ENCODE measurements around the gene TIGAR. TPM values are rescaled to one million over a fixed set of nuclear protein-coding genes. Genes with fewer than 3 reads are reported as not detected.

TIGAR gene
- polyA plus RNA-seq, 3 donors, result 4.9 to 8.3 (median 7.4) TPM

DNA sequence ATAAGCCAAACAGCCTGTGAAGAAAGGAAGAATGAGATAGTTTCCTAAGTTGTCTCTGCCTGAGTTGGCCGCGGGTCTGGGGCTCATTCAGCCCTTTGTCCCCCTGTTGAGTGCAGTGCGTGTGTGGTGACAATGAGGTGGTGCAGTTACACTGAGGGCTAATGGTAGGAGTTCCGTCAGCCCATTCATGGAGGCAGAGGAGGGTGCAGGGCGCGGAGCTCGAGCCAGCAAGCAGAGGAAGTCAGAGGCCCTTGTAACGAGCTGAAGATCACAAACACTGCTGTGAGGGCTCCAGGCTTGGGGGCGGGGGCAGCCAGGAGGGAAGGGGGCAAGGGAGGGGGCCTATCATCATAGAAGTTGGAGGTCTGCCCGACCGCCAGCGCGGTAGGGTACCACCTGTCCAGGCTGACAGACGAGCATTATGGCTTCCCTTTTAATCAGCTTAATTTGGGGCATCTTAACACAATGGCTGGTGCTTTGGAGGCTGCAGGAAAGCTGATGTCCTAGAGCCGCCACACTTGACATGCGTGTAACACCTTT is 27.0 kb upstream of the TIGAR start:
- DNase-seq (ENCODE audit: extremely low read depth in 1 of 11, low read depth in 9 of 11, low spot score in 4 of 11), result no peak

DNA sequence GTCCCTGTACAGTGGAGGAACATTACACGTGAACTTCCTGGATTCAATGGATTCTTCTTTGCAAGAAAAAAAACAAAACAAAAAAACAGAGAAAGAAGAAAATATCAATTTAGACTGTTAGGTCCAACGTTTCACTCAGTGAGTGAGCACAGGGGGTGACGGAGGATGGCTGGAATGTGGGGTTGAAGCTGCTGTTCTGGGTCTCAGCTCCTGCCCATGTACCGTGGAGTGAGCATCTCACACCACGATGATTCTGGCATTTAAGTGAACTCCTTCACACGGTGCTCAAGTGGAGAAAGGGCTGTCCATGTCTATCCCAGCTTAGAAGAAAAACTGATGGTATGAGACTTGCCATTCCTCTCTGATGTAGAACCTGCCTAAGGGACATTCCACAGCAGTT is 24.3 kb upstream of the TIGAR start:
- no peak for DNase-seq (ENCODE audit: extremely low read depth in 1 of 11, low read depth in 9 of 11, low spot score in 4 of 11)

DNA sequence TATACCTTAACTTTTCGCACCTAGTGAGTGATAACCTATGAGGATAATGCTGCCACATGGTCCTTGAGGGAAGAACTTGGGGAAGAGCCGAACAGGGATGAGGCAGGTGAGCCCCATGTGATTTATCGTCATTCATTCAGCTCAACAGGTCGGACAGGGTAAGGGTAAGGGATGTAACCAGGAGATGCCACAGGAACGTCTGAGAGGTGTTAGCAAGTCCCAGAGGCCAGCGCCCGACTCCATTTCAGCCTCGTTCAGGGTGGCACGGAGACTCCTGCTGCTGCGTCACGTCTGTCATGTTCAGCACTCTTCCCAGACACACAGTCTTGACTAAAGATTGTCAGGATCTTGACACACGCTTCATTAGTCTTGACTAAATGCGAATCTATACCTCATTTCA is 23.4 kb upstream of the TIGAR start:
- DNase-seq (ENCODE audit: extremely low read depth in 1 of 11, low read depth in 9 of 11, low spot score in 4 of 11), result no peak

DNA sequence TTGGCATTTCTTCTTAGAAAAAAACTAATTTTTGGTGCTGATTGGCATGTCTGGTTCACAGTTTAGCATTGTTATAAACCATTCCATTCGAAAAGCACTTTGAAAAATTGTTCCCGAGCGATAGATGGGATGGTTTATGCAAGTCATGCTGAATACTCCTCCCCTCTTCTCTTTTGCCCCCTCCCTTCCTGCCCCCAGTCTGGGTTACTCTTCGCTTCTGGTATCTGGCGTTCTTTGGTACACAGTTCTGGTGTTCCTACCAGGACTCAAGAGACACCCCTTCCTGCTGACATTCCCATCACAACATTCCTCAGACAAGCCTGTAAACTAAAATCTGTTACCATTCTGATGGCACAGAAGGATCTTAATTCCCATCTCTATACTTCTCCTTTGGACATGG is 20.1 kb upstream of the TIGAR start:
- DNase-seq (ENCODE audit: extremely low read depth in 1 of 11, low read depth in 9 of 11, low spot score in 4 of 11), result no peak

DNA sequence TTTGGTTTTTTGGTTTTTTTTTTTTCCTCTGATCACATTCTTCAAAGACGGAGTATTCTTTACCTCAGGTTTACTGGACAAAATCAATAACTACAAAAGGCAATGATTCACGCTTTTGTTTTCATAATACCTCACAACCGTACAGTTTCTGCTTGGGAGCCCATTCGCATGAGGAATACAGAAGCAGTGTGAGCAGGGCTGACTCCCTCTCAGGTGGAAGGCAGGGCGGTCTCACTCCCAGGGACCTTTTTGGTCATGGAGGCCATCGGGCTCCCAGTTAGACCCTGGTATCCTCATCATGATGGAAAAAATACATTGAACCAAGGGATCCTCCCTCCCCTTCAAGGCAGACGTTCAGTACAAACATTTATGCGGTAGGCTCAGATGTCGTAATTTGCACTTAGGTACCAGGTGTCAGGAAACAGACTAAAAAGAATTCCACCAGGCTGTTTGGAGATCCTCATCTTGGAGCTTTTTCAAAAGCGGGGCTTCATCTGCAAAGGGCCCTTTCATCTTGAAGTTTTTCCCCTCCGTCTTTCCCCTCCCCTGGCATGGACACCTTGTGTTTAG is 19.0 kb upstream of the TIGAR start:
- no peak for DNase-seq (ENCODE audit: extremely low read depth in 1 of 11, low read depth in 9 of 11, low spot score in 4 of 11)

DNA sequence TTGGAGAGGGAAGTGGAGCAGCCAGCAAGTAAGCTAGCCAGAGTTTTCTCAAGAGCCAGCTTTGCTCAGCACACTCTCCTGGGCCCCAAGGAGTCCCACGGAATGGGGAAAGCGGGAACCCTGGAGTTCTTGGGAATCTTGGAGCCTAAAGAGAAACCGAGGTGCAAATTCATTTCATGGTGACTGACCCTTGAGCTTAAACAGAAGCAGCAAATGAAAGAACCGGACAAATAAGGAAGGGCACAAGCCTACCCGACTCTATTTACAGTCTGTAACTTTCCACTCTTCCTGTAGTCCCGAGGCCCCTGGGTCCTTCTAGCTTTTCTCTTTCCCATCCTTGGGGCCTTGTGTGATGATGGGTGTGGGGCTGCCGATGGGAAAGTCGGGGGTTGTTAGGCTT is 18.1 kb upstream of the TIGAR start:
- DNase-seq (ENCODE audit: extremely low read depth in 1 of 11, low read depth in 9 of 11, low spot score in 4 of 11), result no peak

DNA sequence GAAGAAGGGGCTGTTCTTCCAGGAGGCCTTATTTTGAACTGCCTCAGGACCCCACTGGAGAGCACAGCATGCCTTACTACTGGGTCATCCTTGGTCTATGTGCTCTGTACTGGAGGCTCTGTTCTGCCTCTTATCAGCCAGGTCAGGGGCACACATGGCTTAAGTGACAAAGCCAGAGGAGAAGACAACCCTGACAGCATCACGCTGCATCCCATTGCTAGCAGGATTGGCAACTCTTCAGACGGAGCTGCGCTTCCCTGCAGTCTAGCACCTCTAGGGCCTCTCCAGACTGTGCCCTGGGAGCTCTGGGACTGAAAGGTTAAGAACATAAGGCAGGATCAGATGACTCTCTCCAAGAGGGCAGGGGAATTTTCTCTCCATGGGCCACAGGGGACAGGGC is 17.3 kb upstream of the TIGAR start:
- no peak for DNase-seq (ENCODE audit: extremely low read depth in 1 of 11, low read depth in 9 of 11, low spot score in 4 of 11)

DNA sequence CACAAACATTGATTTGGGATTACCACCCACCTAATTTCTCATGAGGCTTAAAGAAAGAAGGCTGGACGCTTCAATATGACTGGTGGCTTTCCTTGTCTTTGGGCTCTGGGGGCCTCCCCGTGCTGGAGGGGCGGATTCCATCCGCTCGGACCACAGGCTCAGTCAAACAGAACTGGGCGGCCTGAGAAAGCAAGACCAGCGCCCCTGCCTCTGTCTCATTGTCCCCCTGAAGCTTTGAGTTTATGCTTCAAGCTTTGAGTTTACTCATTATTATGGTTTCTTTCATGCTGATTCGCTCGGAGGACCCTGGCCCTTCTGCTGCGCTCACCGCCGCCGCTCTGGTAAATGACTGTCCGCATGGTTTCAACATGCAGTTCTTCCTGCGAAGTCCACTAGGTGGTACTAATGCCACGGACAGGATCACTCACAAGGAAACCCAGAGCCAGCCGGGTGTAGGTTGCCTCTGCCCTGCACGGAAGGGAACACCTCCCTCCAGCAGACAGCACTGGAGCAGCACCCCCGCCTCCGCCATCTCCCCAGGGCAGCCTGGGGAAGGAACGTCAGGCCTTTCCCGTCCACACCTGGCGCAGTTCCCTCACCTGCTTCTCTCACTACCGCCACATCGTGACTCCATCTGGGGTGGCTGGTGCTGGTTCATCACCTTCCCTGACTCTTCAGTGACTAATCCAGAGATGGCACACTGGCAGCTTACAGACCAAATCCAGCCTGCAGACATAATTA is 13.2 kb upstream of the TIGAR start:
- peak; percentile 54 to 84 (median 73) for DNase-seq (ENCODE audit: extremely low read depth in 1 of 11, low read depth in 9 of 11, low spot score in 4 of 11)

DNA sequence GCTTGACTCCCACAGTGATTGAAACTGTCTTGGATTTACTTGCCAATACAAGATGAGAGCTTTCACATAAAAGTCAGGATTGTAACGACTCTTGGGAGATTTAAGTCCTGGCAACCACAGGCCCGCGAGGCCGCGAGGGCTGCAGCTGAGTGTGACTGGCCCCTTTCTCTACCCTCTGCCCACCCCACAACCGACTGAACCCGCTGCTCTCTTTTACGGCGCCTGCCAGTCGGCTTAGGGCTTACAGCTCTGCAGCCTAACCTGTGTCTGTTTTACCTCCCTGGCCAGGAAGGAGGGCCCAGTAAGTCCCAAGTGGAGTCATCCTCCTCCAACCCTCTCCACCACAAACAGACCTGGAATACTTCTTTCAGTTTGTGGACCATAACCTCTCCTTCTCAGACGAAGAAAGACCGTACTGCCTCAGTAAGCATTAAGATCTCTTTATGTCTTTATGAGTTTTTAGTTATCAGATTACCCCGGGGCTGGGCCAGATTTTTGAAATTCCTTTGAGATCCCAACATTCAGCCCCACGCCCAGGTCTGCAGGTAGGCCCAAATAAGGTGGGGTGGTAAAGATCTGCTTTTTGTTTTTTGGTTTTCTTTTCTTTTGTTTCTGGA is 12.6 kb upstream of the TIGAR start:
- DNase-seq (ENCODE audit: extremely low read depth in 1 of 11, low read depth in 9 of 11, low spot score in 4 of 11), result peak in 1 of 11 donors; percentile 13

DNA sequence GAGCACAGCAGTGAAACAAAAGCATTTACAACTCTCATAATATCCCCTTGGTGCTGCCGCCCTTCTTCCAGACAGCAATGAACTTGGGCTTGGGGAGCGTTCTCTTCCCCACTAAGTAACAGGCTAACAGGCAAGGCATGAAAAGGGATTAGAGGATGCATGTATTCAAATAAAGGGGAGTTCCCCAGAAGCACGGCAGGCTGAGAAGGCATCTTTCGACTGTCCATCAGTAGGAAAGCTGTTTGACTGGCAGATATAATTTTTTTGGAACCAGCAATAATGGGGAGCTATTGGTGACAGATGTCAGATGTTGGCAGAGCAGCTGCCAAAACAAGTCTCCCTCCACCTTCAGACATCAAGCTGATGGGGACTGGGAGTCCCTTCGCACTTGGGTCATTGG is 9.2 kb upstream of the TIGAR start:
- no peak for DNase-seq (ENCODE audit: extremely low read depth in 1 of 11, low read depth in 9 of 11, low spot score in 4 of 11)

DNA sequence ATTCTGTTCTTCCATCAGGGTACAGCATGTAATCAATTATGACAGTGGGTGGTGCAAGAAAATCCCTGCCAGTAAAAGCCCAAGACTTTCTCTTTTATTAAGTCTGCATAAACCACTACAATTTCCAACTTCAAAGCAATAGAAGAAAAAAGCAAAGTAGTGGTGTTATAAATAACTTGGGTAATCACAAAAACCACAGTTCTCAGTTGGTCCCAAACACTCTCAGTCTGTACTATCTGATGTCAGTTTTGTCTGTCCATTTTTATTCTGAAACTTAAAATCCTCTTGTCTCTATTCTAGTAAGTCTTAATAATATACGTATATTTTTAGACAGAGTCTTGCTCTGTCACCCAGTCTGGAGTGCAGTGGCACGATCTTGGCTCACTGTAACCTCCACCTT is 8.8 kb upstream of the TIGAR start:
- DNase-seq (ENCODE audit: extremely low read depth in 1 of 11, low read depth in 9 of 11, low spot score in 4 of 11), result no peak

DNA sequence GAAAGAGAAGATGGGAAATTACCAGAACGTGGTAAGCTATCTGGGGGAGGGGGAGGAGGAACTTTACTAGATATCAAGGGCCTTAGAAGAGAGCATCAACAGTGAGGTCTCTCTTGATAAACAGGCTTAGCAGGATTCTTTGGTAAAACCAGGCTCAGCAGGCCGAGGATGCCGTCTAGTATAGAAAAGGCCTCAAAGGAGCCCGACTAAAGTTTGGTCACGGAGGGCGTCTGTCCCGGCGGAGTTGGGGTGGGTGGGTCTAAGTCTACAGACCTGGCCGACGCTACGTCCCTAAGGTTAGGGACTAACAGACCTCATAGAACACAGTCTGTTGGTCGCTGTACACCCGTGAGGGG is 538 bp upstream of the TIGAR start:
- DNase-seq (ENCODE audit: extremely low read depth in 1 of 11, low read depth in 9 of 11, low spot score in 4 of 11), result peak in 1 of 11 donors; percentile 22

DNA sequence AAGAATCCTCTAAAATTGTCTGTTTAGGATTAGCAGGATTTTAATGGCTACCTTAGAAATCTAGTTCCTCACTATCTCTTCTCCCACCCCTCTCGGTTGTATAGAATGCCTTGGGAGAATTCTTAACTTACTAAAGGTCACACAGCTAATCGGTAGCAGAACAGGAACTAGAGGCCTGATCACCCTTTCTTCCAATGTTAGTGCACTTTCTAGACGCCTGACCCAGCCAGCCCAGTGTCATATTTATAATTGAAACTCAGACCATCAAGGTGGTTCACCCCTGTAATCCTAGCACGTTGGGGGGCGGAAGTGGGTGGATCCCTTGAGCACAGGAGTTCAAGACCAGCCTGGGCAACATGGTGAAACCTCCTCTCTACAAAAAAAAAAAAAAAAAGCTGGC is 1.7 kb downstream of the TIGAR start:
- DNase-seq (ENCODE audit: extremely low read depth in 1 of 11, low read depth in 9 of 11, low spot score in 4 of 11), result no peak

DNA sequence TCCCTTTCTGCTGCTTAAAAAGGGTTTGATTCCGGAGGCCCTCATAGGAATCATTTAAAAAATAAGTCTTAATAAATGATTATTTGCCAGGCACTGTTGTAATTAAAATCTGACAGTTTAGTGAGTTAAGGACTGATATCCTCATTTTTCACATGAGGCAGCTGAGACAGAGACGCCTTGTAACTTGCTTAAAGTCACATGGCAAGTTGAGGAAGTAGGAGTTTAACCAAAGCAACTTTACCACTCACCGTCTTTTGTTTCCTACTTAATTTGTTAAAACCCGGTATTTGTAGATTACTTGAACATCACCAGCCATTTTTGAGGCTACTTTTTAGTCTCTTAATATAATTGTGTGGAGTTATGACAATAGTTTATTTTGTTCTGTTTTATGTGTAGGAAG is 2.4 kb downstream of the TIGAR start:
- no peak for DNase-seq (ENCODE audit: extremely low read depth in 1 of 11, low read depth in 9 of 11, low spot score in 4 of 11)

DNA sequence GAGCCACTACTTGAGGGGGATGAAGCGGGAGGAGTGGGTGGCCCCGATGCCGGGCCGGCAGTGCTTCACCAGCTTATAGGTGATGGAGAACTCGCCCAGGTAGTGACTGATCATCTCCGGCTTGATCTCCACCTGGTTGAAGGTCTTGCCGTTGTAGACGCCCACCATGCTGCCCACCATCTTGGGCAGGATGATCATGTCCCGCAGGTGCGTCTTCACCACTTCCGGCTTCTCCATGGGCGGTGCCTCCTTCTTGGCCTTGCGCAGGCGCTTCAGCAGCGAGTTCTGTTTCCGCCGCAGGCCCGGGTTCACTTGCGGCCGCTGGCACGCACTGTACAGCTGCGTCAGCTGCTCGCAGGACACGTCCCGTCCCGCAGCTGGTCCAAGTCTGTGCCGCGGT is 3.4 kb downstream of the TIGAR start:
- no peak for DNase-seq (ENCODE audit: extremely low read depth in 1 of 11, low read depth in 9 of 11, low spot score in 4 of 11)

DNA sequence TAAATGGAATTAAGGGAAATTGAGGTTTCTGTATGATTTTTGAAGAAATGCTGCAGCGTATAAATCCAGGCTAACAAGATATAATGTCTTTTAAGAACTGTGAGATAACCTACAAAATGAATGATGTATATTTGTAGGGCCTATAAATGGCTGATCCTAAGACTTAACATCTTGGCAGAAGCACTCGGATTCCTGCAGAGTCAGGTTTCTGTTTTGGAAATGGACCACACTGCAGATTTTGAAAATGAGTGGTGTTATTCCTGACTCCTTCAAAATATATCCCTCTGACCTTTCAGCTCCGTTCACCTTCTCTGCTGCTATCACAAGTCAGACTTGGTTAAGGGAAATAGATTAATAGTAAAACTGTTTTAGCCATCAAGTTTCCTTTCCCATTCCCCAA is 5.0 kb downstream of the TIGAR start:
- DNase-seq (ENCODE audit: extremely low read depth in 1 of 11, low read depth in 9 of 11, low spot score in 4 of 11), result no peak

DNA sequence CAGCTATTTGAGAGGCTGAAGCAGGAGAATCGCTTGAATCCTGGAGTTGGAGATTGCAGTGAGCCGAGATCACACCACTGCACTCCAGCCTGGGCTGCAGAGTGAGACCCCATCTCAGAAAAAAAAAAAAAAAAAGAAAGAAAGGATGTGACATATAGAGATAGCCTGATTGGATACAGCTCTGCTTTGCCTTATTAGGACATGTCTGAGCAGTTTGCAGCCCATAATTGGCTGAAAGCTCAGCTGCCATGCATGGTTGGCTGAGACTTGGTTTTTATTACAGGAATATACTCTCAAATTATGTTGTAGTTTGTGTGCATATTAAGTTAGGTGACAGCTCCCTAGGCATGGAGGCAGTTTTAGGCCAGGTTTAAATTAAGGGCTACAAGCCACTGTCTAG is 6.3 kb downstream of the TIGAR start:
- DNase-seq (ENCODE audit: extremely low read depth in 1 of 11, low read depth in 9 of 11, low spot score in 4 of 11), result no peak

DNA sequence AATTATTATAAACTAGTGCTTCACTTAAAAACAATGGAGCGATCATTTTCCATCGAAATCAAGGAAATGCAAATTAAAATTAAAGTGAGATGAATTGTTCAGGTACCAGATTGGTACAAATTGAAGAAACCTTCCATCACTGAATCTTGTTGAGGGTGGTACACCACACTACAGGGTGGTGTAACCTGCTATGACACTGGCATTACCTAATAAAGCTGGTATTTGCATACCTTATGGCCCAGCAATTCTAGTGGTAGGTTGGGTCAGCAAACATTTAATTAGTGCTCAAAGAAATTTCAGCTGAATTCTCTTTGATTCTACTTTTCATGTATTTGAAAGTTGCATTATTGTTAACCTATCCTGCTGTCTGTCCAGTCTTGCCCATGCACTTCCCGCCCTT is 9.2 kb downstream of the TIGAR start:
- no peak for DNase-seq (ENCODE audit: extremely low read depth in 1 of 11, low read depth in 9 of 11, low spot score in 4 of 11)

DNA sequence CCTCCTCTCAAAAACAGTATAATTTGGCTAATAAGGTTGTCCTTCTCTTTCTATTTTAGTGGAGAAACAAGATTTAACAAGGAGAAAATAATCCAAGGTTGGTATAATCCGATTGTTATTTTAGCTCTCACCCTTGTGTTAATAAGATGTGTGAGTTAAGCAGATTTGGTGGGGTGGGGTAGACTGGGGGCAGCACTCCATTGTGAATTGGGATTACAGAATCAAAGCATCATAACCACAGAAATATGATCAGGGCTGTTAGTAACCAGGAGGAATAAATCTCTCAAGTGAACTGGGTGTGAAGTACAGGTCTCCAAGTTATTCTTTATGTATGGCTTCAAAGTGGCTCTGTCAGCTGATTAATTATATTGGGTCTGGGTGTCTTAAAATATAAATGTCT is 10.2 kb downstream of the TIGAR start:
- no peak for DNase-seq (ENCODE audit: extremely low read depth in 1 of 11, low read depth in 9 of 11, low spot score in 4 of 11)

DNA sequence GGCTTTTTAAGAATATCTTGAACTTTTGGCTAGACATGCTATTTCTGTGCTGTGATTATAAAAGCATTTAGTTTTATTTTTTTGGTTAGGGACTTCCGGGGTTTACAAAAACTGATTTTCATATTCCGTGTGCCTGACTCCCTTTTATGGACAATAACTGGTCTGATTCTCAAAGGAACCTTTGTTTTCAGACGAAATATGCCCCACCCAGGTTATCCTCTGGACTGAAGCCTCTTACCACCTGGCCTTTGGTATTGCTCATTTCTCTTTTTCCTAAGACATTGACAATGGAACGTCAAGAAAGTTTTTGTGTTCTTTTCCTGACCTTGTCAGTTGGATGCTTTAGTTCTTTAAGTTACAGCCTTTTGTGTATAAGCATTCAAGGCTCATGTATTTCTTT is 10.8 kb downstream of the TIGAR start:
- DNase-seq (ENCODE audit: extremely low read depth in 1 of 11, low read depth in 9 of 11, low spot score in 4 of 11), result no peak

DNA sequence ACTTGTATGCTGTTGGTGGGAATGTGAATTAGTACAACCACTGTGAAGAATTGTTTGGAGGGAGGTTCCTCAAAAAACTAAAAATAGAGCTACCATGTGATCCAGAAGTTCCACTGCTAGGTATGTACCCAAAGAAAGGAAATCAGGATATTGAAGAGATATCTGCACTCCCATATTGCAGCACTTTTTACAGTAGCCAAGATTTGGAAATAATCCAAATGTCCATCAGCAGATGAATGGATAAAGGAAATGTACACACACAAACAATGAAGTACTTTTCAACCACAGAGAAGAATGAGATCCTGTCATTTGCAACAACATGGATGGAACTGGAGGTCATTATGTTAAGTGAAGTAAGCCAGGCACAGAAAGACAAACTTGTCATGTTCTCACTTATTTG is 25.9 kb downstream of the TIGAR start:
- DNase-seq (ENCODE audit: extremely low read depth in 1 of 11, low read depth in 9 of 11, low spot score in 4 of 11), result no peak
